HG03159 (cell line): Measurements from ENCODE around the gene FANCB.

Source experiments
- ATAC-seq: cut with Tn5 transposase; IDR thresholded peaks from one replicate; pipeline ENCODE4 v1.9.1; 2021; ENCODE audit warnings: mild to moderate bottlenecking, moderate library complexity; ENCODE audit not compliant: unreplicated experiment

FANCB gene

GRCh38 chrX:14872851-14873675 is at the start of gene FANCB, which contains the start of gene MOSPD2:
Gene FANCB (minus strand): TSS chrX:14873069. CDS start chrX:14865510, 7,559 bp downstream.
Gene MOSPD2 (plus strand): TSS chrX:14873421. CDS start chrX:14873529, 108 bp downstream.
- peak; percentile 97 for ATAC-seq

- ATAC-seq: no peak
Measured at GRCh38 chrX:14922437-14922836, 49.6 kb upstream of the FANCB start.

DNA sequence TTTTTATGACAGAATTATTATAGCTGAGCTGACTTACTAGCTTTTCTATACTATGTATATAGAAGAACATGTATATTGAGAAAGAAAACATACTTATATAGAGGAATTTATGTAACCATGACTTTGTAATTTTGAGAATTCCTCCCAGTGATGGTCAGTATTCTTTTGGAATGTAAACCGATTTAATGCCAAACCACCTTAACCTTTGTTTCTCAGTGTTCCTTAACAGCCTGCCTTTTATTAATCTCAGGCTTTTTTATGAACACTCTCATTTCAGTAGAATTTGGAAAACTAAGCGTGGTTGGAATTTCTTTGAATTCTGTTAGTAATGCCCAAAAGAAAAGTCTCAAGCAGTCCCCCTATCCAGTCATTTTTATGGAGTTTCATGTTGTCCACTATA is 47.3 kb upstream of the FANCB start:
- ATAC-seq: no peak

- ATAC-seq: no peak
Measured at GRCh38 chrX:14919407-14919806, 46.5 kb upstream of the FANCB start.

DNA sequence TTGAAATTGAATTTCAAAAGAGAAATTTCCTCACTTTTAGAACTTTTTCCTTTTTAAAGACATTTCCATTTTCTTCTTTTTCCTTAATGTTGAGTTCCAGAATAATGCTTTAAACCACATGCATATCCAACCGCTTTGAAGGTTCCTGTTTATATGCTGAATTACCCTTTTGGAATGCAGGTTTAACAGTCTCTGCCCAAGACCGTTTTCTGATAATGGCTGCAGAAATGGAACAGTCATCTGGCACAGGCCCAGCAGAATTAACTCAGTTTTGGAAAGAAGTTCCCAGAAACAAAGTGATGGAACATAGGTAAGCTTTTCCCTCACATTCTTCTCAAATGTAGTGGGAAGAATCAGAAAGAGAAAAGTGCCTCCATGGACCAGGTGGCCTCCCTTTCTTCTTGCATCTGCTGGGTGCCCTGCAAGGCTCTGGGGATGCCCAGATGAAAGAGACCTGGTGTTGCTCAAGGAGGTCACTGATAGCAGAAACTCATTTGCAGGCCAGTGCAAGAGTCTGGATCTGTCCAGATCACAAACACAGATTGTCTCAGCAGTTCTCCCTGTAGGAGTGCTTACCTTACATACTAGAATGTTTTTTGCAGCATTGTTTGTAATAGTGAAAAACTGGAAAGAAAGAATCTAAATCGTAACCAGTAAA is 43.3 kb upstream of the FANCB start:
- ATAC-seq: no peak

DNA sequence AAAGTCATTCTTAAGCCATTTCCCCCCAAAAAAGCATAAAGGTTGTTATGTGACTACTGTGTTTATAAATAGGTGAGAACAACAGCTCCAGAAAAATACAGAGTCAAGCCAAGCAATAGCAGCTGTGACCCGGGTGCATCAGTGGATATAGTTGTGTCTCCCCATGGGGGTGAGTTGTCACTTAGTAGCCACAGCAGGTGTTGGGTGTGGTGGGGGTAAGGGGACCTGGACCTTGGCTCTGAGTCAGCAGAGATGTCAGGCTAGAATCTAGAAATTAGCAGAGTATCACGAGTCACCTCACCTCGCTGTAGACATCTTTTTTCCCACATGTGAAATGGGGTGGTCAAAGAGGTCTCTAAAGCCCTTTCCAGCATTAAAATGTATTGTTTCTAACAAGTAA is 42.7 kb upstream of the FANCB start:
- no peak for ATAC-seq

DNA sequence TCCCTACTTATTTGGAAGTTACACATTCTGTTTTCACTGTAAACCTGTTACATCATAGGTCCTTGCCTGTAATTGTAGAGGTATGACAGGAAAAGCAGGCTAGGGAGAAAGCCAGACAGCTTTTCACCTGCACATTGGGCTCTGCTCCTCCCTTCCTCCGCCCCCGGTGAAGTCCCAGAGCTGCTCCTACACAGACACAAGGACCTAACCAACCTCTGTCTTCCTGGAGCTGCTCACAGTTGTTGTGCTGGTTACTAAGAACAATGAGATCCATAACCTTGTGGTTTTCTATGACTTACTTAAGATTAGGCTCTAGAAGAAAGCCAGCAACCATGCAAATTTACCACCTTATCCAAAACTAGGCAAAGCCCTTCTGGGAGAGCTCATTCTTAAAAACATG is 40.4 kb upstream of the FANCB start:
- no peak for ATAC-seq

- no peak for ATAC-seq
Measured at GRCh38 chrX:14903891-14904290, 31.0 kb upstream of the FANCB start.

- ATAC-seq: no peak
Measured at GRCh38 chrX:14902537-14902936, 29.7 kb upstream of the FANCB start.

- ATAC-seq: peak; percentile 89
Measured at GRCh38 chrX:14899607-14900006, 26.7 kb upstream of the FANCB start.

- no peak for ATAC-seq
Measured at GRCh38 chrX:14897042-14897441, 24.2 kb upstream of the FANCB start.

- no peak for ATAC-seq
Measured at GRCh38 chrX:14896273-14896672, 23.4 kb upstream of the FANCB start.

DNA sequence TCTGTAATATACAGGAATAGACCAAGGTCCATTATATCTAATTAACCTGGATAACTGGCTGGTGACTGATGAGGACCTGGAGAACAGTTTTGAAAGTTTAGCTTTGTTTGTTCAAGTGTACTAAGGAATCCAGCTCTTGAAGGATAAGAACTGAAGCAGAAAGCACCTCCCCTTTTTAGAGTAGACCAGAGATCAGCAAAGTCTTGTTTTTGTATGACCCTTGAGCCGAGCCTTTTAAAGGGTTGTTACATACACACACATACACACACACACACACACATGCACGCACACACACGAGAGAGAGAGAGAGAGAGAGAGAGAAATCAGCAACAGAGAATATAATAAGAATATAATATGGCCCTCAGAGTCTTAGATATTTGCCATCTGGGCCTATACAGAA is 13.4 kb upstream of the FANCB start:
- no peak for ATAC-seq

DNA sequence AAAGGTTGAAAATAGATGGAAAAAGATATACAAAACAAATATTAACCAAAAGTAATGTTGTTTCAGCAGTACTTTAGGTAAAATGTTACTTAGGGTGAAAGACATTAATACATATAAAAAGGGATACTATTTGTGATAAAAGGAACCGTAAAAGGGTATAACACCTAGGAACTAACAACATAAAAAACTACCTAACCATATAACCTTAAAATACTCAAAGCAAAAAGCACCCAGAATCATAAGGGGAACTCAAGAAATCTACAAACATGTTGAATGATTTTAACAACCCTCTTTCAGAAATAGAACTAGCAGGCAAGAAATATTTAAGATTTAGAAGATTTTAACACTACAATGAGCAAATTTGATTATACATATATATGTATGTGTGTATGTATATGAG is 11.8 kb upstream of the FANCB start:
- ATAC-seq: no peak

GRCh38 chrX:14883826-14884225 is 11.0 kb upstream of the FANCB start:
- no peak for ATAC-seq

DNA sequence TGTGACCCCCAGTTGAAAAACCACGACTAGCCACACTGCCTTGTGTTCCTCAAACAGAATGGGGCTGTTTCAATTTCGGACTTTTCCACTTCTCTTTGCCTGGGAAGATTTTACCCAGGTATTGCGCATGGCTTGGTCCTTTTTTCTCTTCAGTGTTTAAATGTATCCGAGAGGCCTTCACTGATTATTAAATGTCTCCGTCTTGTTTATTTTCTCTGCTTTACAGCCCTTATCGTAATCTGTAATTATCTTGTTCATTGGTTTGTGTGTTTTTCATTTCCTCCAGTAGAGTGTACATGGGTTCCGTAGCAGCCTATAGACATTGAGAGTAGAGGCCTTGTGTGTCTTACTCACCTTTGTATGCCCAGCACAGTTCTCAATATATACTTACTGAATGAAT is 2.8 kb upstream of the FANCB start:
- no peak for ATAC-seq

DNA sequence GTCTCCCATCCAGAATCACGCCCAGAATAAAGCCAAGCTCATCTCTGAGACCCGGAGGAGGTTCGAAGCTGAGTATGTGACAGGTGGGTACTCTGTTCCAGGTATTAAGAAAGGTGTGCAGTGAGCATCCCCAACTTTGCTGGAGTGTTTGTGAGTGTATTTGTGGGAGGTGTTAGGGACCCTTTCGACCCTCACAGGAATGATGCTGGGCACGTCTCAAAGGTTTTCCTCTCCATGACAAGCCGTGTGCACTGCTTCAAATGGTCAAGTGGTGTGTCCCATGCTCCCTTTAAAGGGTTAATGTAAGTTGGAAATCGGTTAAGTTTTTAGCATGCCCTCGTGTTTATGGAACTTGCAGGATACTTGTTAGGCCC is 794 bp upstream of the FANCB start:
- no peak for ATAC-seq

- ATAC-seq: no peak
Measured at GRCh38 chrX:14872355-14872754, 514 bp downstream of the FANCB start.

GRCh38 chrX:14871767-14872166 is 1.1 kb downstream of the FANCB start:
- ATAC-seq: no peak

DNA sequence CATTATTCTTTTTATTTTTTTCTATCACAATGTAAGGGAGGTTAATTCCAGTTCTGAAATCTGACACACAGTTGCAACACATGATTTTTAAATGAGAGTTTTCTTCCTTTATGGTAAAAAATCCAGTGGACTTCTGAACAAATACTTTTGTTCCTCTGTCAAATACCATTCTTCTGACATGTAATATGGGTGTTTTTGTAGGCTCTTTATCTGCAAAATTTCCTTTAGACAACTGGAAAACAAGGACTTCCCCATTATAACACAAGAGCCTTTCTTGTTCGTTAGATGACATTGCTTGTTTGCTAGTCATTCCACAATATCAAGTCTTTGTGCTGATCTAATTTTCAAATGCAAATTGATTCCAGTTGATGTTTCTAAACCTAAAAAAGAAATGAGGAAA is 7.7 kb downstream of the FANCB start:
- ATAC-seq: no peak

GRCh38 chrX:14864631-14865030 is 8.2 kb downstream of the FANCB start:
- no peak for ATAC-seq

GRCh38 chrX:14851526-14851925 is 21.3 kb downstream of the FANCB start:
- ATAC-seq: no peak
